A673 (cell line): ENCODE results near the gene TWIST1. TPM values are rescaled to one million over a fixed set of nuclear protein-coding genes. Genes with fewer than 3 reads are reported as not detected.

ENCODE experiments used
- BruUV-seq: library from RNA; stranded (reverse); fragments of 400-500 nt; replicated peaks from 2 replicates; lab custom pipeline; 2021; lab: Mats Ljungman, UMichigan
- CTCF ChIA-PET: fragments of 300-600 bp; sonication (Branson Sonifier 250); formaldehyde crosslinking; loops from one replicate; lab custom pipeline; 2022; ENCODE audit warnings: antibody characterized with exemption; lab: Charles Lee
- POLR2A ChIA-PET: fragments of 300-600 bp; sonication (Branson Sonifier 250); formaldehyde crosslinking; loops from one replicate; lab custom pipeline; 2022; ENCODE audit warnings: antibody characterized with exemption; ENCODE audit not compliant: low non-redundant PET; lab: Charles Lee
- DNase-seq: peaks from one replicate; pipeline ENCODE4 v3.0.0-alpha.2; 2015; ENCODE audit warnings: low spot score
- H3K27ac ChIP-seq: fragments of 200-600 bp; sonication (generic); 2 replicates; pipeline ENCODE4 v1.5.1; 2016; ENCODE audit warnings: mixed run types, low read depth, mild to moderate bottlenecking, mixed read lengths, antibody characterized with exemption, low read length; ENCODE audit not compliant: poor library complexity, severe bottlenecking
- H3K27me3 ChIP-seq: fragments of 200-600 bp; sonication (generic); replicated peaks from 2 replicates; pipeline ENCODE4 v1.6.1; 2017; ENCODE audit warnings: mixed run types, low read depth, mild to moderate bottlenecking, mixed read lengths, antibody characterized with exemption, low read length; ENCODE audit not compliant: insufficient read depth, poor library complexity
- H3K36me3 ChIP-seq: fragments of 200-600 bp; sonication (generic); 2 replicates; pipeline ENCODE4 v1.6.1; 2016; ENCODE audit warnings: mixed run types, mild to moderate bottlenecking, mixed read lengths, antibody characterized with exemption, low read length; ENCODE audit not compliant: insufficient read depth, poor library complexity, severe bottlenecking
- H3K4me1 ChIP-seq: fragments of 200-600 bp; sonication (generic); 2 replicates; pipeline ENCODE4 v1.6.1; 2017; ENCODE audit warnings: mixed run types, mild to moderate bottlenecking, mixed read lengths, antibody characterized with exemption, low read length; ENCODE audit not compliant: insufficient read depth, poor library complexity, severe bottlenecking
- H3K4me3 ChIP-seq: fragments of 200-600 bp; sonication (generic); 2 replicates; pipeline ENCODE4 v1.5.1; 2016; ENCODE audit warnings: low read depth, mixed run types, mild to moderate bottlenecking, mixed read lengths, low read length; ENCODE audit not compliant: poor library complexity, severe bottlenecking
- H3K9me3 ChIP-seq: fragments of 200-600 bp; sonication (generic); 2 replicates; pipeline ENCODE4 v1.6.1; 2016; ENCODE audit warnings: mixed run types, low read depth, mild to moderate bottlenecking, mixed read lengths, antibody characterized with exemption, low read length; ENCODE audit not compliant: poor library complexity, severe bottlenecking
- EZH2 ChIP-seq: fragments of 200-600 bp; sonication (generic); IDR thresholded peaks from 2 replicates; pipeline ENCODE4 v1.6.1; 2017; ENCODE audit warnings: borderline replicate concordance, low read depth, mild to moderate bottlenecking, mixed read lengths, antibody characterized with exemption, low read length; ENCODE audit not compliant: poor library complexity, severe bottlenecking
- intact Hi-C: fragments of 100-400 bp; cut with micrococcal nuclease; formaldehyde crosslinking; loops from one replicate; pipeline ENCODE4 v1.10.0; 2022; ENCODE audit not compliant: unreplicated experiment
- total RNA-seq: library from RNA; stranded (reverse); gene quantifications from 2 replicates; pipeline ENCODE4 v1.2.3, GENCODE V29; 2021
- TF ChIP-seq, protein P1 (sequence below): fragments of 300-800, 200-600 bp; sonication (generic); conservative IDR thresholded peaks from 2 replicates; pipeline ENCODE4 v1.5.1; 2017; ENCODE audit warnings: low read depth, mild to moderate bottlenecking, antibody characterized with exemption, low read length, moderate library complexity, mixed read lengths

Gene TWIST1
- total RNA-seq, 1 experiment from 2014 or later = 41.6 TPM

DNA sequence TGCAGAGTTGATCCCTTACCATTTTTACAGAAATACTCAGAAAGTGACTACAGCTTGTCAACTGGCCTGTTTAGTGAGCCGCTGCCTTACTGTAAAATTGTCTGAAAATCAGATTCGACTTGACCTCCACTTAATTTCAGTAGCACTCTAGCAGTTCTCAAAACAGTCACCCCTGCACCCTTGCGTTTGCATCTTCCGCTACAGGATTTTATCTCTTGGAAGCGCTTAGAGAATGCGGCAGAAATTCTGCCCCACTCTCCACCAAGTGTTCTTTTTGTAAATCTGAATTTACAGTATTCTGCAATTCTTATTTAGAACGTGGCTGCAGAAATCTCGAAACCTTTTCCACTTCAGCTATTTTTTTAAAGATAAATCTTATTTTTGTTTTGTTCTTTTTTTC, 1.9 kb upstream of the TWIST1 start:
- TF ChIP-seq EZH2 = no peak
- TF ChIP-seq, protein P1, sequence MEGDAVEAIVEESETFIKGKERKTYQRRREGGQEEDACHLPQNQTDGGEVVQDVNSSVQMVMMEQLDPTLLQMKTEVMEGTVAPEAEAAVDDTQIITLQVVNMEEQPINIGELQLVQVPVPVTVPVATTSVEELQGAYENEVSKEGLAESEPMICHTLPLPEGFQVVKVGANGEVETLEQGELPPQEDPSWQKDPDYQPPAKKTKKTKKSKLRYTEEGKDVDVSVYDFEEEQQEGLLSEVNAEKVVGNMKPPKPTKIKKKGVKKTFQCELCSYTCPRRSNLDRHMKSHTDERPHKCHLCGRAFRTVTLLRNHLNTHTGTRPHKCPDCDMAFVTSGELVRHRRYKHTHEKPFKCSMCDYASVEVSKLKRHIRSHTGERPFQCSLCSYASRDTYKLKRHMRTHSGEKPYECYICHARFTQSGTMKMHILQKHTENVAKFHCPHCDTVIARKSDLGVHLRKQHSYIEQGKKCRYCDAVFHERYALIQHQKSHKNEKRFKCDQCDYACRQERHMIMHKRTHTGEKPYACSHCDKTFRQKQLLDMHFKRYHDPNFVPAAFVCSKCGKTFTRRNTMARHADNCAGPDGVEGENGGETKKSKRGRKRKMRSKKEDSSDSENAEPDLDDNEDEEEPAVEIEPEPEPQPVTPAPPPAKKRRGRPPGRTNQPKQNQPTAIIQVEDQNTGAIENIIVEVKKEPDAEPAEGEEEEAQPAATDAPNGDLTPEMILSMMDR = no peak
- no peaks in the 10 kb centered on the region for H3K27me3 ChIP-seq
- no peaks in the 10 kb centered on the region for H3K9me3 ChIP-seq
- no peak for DNase-seq
- POLR2A ChIA-PET = no interaction called here
- BruUV-seq = no TSS peak
- no peak overlapping the region for H3K4me3 ChIP-seq
- peaks cover 14% of the 10 kb centered on the region for H3K4me1 ChIP-seq
- H3K36me3 ChIP-seq = no peaks in the 10 kb centered on the region
- intact Hi-C loops = loop anchor here (5.0 kb wide), 2 partner anchors 452 to 767 kb away; no protein-coding TSS in a partner anchor
- CTCF ChIA-PET = no interaction called here
- no peak overlapping the region for H3K27ac ChIP-seq

DNA sequence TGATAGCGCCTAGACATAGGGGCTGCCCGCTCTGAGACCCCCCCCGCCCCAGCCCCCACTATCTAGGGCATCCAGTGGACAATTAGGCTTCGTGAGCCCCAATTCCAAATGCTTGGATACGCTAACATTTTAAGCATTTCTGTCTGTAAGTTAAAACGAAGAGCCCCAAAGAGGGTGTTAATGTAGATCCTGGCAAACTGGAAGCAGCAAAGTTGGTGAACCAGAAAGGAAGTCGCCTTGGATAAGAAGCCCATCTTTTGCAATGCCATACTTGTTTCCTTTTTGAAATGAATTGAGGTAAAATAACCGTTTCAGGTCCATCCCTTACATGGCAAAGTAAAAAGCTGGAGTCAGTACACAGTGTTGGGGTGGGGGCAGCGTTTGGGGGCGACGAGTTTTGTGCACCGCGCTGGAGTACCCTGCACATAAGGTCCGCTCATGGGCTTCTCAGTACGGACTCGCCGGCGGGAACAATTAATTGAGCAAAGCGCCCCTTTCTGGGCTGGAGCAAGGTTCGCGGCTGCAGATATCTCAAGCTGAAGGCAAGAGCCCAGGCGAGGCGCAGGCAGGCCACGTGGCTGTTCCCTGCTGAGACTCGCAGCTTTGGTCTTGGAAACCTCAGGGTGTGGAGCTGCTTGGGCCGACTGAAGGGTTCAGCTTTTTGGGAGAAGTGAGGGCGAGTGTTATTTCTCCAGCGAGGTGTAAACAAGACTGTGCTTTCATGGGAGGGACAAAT, 1.4 kb upstream of the TWIST1 start:
- Histone ChIP-seq H3K9me3 (no peaks in the 10 kb centered on the region), H3K27me3 (no peaks in the 10 kb centered on the region), H3K36me3 (no peaks in the 10 kb centered on the region), H3K4me3 (no peak overlapping the region), H3K27ac (no peak overlapping the region), H3K4me1 (peaks cover 19% of the 10 kb centered on the region)
- no peak for TF ChIP-seq EZH2
- BruUV-seq = TSS peak; percentile 42
- POLR2A ChIA-PET = no interaction called here
- CTCF ChIA-PET = no interaction called here
- intact Hi-C loops = loop anchor here (5.0 kb wide), 2 partner anchors 452 to 767 kb away; no protein-coding TSS in a partner anchor
- DNase-seq = no peak

DNA sequence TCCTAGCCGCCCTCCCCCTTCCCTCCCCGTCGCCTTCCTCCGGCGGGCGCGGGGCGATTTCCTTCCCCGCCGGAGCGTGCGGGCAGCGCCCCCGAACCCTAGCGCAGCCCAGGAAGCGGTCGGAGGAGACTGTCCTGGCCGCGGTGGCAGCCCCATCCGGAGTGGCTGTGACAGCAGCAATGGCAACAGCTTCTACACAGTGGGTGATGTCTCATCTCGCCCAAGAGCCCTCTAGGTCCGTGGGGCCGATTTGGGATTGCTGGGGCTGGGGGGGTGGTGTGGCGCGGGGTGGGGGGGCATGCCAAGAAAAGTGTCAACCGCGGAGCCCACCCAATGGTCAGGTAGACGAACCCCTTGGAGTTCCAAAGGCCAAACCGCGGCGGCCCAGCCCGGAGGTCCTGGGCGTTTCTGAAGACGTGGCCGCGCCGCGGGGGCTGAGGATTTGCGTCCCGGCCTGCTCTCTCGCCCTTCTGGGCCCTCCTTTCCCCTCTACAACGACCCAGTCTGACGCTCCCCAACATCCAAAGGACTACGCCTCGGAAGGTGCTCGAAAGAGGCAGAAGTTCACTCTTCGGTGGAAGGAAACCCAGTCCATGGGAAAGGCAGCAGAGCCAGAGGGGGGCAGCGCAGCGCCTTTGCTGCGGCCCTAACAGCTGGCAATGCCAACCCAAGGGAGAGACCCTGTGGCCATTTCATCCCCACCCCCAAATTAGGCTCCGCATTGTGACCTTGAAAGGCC, 603 bp upstream of the TWIST1 start:
- Histone ChIP-seq H3K36me3 (peaks cover 4% of the 10 kb centered on the region), H3K4me3 (peak overlapping the region; percentile 96), H3K9me3 (no peaks in the 10 kb centered on the region), H3K4me1 (peaks cover 23% of the 10 kb centered on the region), H3K27me3 (no peaks in the 10 kb centered on the region), H3K27ac (peak overlapping the region; percentile 47)
- no TSS peak for BruUV-seq
- TF ChIP-seq, protein P1 = peak; percentile 63
- no peak for TF ChIP-seq EZH2
- POLR2A ChIA-PET = no interaction called here
- intact Hi-C loops = loop anchor here (5.0 kb wide), 2 partner anchors 451 to 766 kb away; no protein-coding TSS in a partner anchor
- CTCF ChIA-PET = interaction anchor here (0.6 to 1.9 kb wide), 3 partner anchors 241 to 766 kb away, joined by 4 to 5 read pairs (median 4); no protein-coding TSS in a partner anchor
- peak; percentile 47 for DNase-seq
